ENCODE measurements around the gene BACH2. TPM values are rescaled to one million over a fixed set of nuclear protein-coding genes. Genes with fewer than 3 reads are reported as not detected.

Gene BACH2
- total and polyA plus RNA-seq, 10 of the 15 experiments (the other 5 are each of a cell fraction or from before 2014, with no cell fraction given): 0.03 to 0.28 (median 0.04) TPM; not detected in 3

DNA sequence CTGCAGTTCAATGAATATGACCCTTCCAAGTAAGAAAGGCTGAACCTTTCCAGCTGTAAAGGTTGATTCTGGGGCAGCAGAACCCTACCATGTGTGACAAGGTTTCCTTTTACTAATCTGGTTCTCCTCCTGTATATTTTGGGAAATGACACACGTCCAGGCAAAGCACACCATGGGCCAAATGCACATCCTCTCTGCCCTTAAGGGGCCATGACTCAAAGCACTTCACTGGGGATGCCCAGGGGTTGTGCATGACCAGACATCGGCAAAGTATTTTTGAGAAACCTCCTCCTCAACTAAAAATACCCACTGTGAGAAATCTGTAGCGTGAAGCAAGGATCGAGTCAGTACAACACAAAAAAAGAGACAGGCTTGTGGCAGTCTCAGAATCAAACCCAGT is 174.7 kb downstream of the BACH2 start:
- ChIA-PET CTCF (no interaction called here), SMC1A (ENCODE audit: uncharacterized antibody, unreplicated experiment) (no interaction called here), POLR2A (no interaction called here), RAD21 (ENCODE audit: unreplicated experiment) (no interaction called here)
- no peak overlapping the region for H3K9ac ChIP-seq (ENCODE audit: control insufficient read depth, insufficient read depth, low read length)
- H3K4me1 ChIP-seq (ENCODE audit: control insufficient read depth, insufficient read depth, low read length): no peaks in the 10 kb centered on the region; the same call in 1 of the 2 replicates
- no peak overlapping the region for H3K4me2 ChIP-seq (ENCODE audit: control insufficient read depth, insufficient read depth)
- DNase-seq (ENCODE audit: low read depth, low spot score): no peak
- H2AFZ ChIP-seq (ENCODE audit: control insufficient read depth, low read depth, low read length): no peak overlapping the region
- H3K9me3 ChIP-seq (replicated peaks; ENCODE audit: control insufficient read depth, insufficient read depth, low read length): no peaks in the 10 kb centered on the region
- H3K27me3 ChIP-seq (replicated peaks in 1 of 2; ENCODE audit: control insufficient read depth in 2 of 2, insufficient read depth in 2 of 2, low read length in 1 of 2): peaks cover 0 to 4% of the 10 kb centered on the region in 2 experiments; a peak in 3 of 4 replicates
- no TSS peak for BruUV-seq (replicated peaks)
- H3K36me3 ChIP-seq (ENCODE audit: control insufficient read depth in 2 of 2, insufficient read depth in 2 of 2, low read length in 1 of 2): no peaks in the 10 kb centered on the region
- TF ChIP-seq ZNF622 (IDR thresholded peaks at IDR 0.05): no peak
- no peak for TF ChIP-seq POLR2AphosphoS2 (IDR thresholded peaks at IDR 0.05; ENCODE audit: low read depth, low read length)
- TF ChIP-seq IKZF2 (IDR thresholded peaks at IDR 0.05): no peak
- TF ChIP-seq, protein P1, sequence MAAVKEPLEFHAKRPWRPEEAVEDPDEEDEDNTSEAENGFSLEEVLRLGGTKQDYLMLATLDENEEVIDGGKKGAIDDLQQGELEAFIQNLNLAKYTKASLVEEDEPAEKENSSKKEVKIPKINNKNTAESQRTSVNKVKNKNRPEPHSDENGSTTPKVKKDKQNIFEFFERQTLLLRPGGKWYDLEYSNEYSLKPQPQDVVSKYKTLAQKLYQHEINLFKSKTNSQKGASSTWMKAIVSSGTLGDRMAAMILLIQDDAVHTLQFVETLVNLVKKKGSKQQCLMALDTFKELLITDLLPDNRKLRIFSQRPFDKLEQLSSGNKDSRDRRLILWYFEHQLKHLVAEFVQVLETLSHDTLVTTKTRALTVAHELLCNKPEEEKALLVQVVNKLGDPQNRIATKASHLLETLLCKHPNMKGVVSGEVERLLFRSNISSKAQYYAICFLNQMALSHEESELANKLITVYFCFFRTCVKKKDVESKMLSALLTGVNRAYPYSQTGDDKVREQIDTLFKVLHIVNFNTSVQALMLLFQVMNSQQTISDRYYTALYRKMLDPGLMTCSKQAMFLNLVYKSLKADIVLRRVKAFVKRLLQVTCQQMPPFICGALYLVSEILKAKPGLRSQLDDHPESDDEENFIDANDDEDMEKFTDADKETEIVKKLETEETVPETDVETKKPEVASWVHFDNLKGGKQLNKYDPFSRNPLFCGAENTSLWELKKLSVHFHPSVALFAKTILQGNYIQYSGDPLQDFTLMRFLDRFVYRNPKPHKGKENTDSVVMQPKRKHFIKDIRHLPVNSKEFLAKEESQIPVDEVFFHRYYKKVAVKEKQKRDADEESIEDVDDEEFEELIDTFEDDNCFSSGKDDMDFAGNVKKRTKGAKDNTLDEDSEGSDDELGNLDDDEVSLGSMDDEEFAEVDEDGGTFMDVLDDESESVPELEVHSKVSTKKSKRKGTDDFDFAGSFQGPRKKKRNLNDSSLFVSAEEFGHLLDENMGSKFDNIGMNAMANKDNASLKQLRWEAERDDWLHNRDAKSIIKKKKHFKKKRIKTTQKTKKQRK (IDR thresholded peaks at IDR 0.05; ENCODE audit: low read depth, low read length): no peak
- no peak for TF ChIP-seq RELA (IDR thresholded peaks at IDR 0.05; ENCODE audit: borderline replicate concordance, partially characterized antibody)
- TF ChIP-seq SPI1 (IDR thresholded peaks at IDR 0.05; ENCODE audit: borderline replicate concordance, insufficient read depth, low read depth, low read length): no peak
- no peak for TF ChIP-seq MEF2A (IDR thresholded peaks at IDR 0.05; ENCODE audit: insufficient read depth, low read depth, low read length)
- intact Hi-C loops (cut with micrococcal nuclease; ENCODE audit: unreplicated experiment): no loop called here
- H4K20me1 ChIP-seq (ENCODE audit: control insufficient read depth, insufficient read depth): no peaks in the 10 kb centered on the region
- 2% methylated on average over 4 of the region's 4 CpGs for WGBS (ENCODE audit: insufficient coverage, insufficient replicate concordance, low lambda C conversion rate, missing lambda C conversion rate)
- in situ Hi-C loops (cut with MboI): no loop called here
- H3K79me2 ChIP-seq (ENCODE audit: control insufficient read depth, insufficient read depth, low read length): no peaks in the 10 kb centered on the region
- H3K4me3 ChIP-seq: no peak overlapping the region
- no peak; the same call in 2 of the 3 replicates for ATAC-seq
- no peak overlapping the region for H3K27ac ChIP-seq (ENCODE audit: control insufficient read depth, insufficient read depth)
- FAIRE-seq: no peak
